GM18502 (cell line): Measurements from ENCODE around the gene RHOT2.

Experiments used
- ATAC-seq: cut with Tn5 transposase; IDR thresholded peaks from one replicate; pipeline ENCODE4 v1.9.1; 2021; ENCODE audit warnings: mild to moderate bottlenecking; ENCODE audit not compliant: unreplicated experiment, poor library complexity

RHOT2 gene

DNA sequence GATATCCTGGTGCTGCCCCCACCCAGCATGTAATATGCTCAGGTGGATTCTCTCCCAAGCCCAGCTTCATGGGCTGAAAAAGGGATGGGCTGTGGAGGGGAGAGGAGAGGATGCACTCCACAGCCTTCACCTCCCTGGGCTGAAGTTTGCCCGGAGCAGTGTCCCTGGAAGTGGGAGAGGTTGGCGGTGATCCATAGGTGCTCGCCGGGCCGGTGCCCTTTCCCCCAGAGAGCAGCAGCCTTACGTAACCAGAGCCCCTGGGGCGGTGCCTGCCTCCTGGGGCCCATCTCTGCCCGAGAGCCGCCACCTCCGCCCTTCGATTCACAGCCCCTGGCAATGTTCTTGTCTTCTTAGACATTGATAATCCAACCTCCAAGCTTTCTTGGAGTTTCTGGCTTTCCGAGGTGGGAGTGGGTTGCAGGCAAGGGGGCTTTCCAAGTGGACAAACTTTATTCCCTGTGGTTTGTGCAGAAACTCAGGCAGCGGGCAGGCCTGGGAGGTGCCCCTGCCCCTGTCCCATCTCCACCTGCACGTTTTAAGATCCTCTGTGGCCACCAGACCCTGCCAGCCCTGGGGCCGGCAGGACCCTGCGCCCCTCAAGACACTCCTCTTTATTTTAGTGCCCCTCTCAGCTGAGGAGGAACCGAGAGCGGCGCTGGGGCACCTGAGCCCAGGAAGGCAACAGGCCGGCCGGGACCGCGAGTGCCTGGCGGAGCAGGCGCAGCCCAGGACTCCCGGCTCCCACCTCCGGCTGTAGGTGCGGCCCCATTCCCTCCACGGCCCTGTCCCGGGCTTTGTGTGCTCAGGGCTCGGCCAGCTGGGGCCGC, 21.9 kb upstream of the RHOT2 start:
- no peak for ATAC-seq

DNA sequence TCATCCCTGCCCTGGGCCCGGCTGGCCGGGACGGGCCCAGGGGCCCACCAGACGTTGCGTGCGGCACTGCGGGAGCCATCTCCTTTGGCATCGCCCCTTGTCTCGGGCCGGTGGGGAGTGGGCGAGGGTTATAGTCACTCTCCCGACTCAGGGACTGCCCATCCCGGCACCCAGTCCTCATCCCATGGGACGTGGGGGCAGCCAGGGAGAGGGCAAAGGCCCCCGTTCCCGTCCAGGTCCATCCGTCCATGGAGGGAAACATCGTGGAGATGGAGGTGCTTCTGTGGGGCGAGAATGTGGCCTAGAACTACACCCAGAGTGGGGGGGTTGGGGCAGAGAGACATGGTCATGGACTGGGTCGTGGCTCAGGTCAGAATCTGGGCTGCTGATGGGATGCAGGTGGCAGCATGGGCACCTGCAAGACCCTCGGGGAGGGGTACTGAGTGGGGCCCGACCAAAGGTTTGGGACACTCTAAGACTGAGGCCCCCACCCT, 21.2 kb upstream of the RHOT2 start:
- ATAC-seq, result no peak

DNA sequence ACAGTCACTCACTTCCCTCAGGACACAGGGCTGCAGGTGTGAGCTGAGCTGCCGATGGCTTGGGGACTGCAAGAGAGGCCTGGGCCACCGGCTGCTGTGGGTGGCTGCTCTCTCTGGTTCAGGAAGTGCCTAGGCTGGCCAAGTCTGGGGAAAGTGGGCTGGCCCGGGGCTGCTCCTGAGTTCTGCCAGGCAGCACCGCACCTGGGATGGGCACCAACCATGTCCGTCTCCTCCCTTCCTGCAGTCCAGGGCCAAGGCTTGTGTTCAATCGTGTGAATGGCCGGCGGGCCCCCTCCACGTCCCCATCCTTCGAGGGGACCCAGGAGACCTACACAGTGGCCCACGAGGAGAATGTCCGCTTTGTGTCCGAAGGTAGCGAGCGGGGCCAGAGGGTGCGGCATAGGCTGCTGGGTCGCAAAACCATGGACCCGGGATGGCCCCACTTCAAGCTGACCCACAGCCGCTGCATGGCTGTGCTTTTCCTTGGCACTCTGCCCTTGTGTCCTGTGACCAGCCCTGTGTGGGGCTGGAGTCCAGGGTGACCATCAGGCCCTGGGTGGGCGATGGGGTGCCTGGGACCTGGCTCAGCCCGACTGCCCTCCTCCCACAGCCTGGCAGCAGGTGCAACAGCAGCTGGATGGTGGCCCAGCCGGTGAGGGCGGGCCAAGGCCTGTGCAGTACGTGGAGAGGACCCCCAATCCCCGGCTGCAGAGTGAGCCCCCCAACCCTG, 20.6 kb upstream of the RHOT2 start:
- ATAC-seq, result no peak

DNA sequence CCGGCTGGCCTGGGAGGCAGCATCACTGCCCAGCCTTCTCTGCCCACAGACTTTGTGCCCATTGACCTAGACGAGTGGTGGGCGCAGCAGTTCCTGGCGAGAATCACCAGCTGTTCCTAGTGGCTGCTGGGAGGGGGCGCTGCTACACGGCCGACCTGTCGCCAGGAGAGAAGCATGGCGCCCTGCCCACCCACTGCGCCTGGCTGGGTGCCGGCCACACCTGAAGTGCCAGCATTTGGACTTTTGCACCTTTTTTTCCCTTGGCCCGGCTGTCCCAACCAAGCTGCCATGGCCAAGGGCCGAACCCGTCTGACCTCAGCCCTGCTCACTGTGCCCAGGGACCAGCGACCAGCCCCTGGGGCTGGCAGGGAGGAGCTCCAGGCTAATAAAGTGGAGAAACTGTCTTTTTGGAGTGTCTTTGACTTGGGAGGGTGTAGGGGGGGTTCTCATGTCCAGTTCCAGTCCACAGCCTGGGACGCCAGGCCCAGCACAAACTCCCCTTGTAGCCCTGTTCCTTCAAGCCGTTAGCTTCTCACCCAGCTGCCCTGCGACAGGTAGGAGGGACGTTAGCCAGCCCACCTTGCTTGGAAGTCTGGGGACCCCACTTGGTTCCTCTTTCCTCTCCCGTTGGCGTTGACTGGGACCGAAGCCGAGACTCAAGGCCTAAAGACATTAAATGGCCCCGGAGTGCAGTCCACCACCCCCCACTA, 19.7 kb upstream of the RHOT2 start:
- no peak for ATAC-seq

GRCh38 chr16:648781-649589, 18.9 kb upstream of the RHOT2 start, which contains the start of gene WDR90:
TSS of gene WDR90 (plus strand) at chr16:649365. CDS start at chr16:649417, 52 bp downstream.
- peak; percentile 77 for ATAC-seq

DNA sequence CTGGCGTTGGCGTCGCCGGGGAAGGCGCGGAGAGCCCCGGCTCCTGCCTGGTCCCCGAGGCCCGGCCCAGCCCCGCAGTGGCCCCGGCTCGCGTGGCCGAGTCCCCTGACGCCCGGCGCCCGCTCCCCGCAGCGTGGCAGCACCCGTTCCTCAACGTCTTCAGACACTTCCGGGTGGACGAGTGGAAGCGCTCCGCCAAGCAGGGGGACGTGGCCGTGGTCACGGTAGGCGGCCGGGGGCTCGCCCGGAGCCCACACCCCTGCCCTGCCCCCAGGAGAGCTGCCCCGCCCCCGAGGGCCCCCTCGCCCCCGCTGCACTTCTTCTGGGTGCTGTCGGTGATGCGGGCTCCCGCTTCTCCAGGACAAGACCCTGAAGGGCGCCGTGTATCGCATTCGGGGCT, 18.3 kb upstream of the RHOT2 start:
- peak; percentile 20 for ATAC-seq

DNA sequence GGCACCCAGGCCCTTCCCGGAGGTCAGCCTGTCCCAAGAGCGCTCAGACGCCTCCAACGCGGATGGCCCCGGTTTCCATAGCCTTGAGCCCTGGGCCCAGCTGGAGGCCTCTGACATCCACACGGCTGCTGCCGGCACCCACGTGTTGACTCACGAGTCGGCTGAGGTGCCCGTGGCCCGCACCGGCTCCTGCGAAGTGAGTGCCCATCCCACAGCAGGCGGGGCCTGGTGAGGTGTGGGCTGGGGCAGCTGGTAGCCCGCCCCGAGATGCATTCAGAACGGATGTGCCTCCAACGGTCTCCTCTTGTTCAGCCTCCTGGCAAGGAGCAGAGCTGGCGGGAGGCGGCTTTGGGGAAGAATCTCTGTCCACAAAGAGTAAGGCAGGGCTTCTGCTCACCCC, 16.1 kb upstream of the RHOT2 start:
- ATAC-seq, result no peak

DNA sequence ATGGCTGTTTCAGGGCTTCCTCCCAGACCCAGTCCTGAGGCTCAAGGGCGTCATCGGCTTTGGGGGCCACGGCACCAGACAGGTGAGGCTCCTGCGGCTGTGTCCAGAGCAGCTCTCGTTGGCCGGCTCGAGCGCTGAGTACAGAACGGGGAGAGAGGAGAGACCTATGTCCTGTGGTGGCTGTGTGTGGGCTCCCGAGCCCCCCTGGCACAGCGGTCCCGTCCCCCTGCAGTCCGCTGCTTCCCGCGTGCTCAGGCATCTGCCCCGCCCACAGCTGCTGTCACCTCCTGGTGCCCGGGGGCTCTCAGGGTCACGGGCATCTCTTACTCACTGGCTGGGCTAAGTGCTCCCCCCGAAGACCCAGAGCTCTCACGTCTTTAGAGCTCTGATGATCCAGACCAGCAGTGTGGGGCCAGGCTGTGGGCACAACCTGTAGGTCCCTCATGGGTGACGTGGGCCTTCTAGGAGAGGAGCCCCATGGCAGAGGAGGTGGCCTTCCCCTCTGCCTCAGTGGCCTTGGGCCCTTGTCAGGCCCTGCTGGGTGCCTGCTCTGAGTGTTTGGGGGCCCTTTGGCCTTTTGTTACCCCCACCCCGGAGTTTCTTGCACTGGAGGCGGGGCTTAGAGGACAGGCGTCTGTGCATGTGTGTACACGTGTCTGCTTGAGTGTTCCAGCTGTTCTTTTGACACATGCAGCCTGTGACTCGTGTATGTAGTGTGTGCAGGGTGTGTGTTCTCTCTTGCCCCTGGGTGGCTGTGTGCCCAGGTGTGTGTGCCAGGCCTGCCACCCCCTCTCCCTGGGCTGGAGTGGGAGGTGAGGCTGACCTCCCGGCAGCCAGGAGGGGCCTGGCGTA, 15.3 kb upstream of the RHOT2 start:
- ATAC-seq, result no peak

DNA sequence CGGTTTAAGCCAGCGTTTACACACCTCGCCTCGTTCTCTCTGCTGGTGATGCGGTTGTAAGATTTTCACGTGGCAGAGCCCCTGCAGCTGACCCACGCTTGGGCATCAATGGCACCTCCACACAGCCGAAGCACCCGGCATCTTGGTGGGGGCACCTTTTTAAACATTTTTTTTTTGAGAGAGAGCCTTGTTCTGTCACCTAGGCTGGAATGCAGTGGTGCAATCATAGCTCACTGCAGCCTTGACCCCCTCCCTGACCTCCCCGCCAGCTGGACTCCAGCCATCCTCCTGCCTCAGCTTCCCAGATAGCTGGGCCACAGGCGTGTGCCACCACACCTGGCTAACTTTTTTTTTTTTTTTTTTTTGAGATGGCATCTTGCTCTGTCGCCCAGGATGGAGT, 13.9 kb upstream of the RHOT2 start:
- ATAC-seq, result no peak

- ATAC-seq, result no peak
Observed at GRCh38 chr16:657487-657886, 10.4 kb upstream of the RHOT2 start.

DNA sequence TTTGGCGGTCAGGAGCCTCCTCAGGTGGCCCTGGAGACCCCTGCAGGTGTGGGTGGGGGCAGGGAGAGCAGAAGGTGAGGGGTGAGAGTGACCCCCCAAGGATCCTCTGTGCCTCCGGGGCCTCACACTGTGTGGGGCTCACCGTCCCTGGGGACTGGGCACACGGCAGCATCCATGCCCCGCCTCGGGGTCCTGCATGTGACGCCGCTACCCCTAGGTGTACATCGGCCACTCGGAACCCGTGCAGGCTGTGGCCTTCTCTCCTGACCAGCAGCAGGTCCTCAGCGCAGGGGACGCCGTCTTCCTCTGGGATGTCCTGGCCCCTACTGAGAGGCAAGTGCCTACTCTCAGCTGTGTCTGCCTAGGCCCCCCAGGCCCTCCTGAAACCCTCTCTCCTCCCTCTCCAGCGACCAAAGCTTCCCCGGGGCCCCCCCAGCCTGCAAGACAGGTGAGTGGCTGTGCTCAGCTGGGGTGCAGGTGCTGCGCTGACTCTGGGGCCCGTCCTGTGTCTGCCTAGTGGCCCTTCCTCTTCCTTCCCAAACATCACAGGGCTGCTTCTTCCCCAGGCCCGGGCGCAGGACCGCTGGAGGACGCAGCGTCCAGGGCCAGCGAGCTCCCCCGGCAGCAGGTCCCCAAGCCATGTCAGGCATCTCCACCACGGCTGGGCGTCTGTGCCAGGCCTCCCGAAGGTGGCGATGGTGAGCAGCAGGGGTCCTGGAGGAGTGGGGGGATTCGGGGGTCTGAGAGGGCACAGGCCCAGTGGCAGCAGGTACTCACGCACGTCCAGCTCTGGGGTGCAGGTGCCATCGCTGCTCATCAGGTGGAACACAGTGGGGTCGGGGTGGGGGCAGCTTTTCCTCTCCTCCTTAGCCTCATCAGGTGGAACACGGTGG, 9.0 kb upstream of the RHOT2 start:
- no peak for ATAC-seq

DNA sequence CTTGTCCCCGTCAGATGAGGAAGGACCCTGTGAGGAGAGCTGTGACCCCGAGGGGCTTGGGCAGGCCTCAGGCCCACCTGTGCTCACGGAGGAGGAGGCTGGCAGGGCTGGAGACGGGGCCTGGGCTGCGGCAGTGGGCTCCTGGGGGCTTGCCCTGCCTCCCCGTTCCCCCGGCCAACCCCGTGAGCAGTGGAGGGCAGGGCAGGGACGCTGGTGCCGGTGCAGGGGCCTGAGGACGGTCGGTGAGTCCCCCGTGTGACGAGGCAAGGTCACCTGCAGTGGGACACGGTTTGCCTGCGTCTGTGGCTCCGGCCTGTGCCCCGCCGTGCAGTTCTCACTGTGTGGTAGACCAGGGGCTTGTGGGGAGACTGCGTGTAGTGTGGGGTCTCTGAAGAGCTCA, 8.3 kb upstream of the RHOT2 start:
- ATAC-seq, result no peak

DNA sequence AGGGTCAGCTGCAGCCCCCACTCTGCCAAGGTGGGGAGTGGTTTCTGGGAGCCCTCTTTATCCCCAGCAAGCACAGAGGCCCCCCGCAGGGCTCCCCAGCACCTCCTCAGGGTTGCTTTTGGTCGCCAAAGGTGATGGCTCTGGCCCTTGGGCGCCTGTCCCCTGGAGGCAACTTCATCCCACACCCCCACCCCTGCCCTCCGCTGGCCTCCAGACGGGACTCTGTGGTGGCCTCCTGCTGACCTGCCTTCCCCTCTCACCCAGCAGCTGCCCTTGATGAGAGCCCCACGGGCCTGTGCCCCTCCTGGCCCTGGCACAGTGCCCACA, 7.8 kb upstream of the RHOT2 start:
- ATAC-seq, result no peak

- ATAC-seq, result no peak
Observed at GRCh38 chr16:660459-661183, 7.3 kb upstream of the RHOT2 start.

GRCh38 chr16:661184-661821, 6.6 kb upstream of the RHOT2 start:
- ATAC-seq, result no peak

DNA sequence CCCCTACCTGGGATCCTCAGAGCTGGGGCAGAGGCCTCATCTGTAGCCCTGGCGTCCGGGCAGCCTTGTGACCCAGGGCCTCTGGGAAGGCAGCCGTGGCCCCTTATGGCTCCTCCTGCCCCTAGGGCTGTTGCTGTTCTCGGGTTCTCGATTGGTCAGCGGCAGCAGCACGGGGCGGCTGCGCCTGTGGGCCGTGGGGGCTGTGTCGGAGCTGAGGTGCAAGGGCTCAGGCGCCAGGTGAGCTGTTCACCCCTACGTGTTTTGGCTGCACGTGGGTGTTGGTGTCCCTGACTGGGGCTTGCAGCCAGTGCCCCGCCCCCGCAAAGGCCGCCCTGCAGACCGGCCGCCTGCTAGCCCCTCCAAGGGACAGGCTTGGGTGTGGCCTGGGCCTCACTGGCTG, 5.8 kb upstream of the RHOT2 start:
- ATAC-seq, result no peak

DNA sequence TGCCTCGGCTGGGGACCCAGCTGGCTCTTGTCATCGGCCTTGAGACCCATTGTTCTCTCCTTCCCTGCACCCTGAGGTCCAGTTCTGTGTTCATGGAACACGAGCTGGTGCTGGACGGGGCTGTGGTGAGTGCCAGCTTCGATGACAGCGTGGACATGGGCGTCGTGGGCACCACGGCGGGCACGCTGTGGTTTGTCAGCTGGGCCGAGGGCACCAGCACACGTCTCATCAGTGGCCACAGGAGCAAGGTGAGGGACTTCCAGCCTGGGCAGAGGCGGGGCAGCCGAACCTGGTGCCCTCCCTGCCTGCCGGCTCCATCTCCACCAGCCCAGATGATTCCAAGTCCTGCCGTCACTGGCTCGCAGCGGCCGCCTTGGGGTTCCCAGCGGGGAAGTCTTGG, 5.3 kb upstream of the RHOT2 start:
- ATAC-seq, result no peak
